ENCODE data around the gene GPANK1. TPM values are rescaled to one million over a fixed set of nuclear protein-coding genes. Genes with fewer than 3 reads are reported as not detected.
A peak's percentile ranks its signal among the peaks of the same experiment; 100 is the strongest.

The GPANK1 gene
- 18.5 and 19.3 TPM in 2 replicates for total RNA-seq (2013; cell fraction: nucleolus; rRNA removed)
- total RNA-seq (2014; rRNA removed) (11.3 and 11.7 TPM in 2 replicates), total RNA-seq (2014; rRNA removed; fragmentation: Illumina TruSeq; extraction: Trizol) (16.2 and 17.1 TPM in 2 replicates), total RNA-seq (2021) (17.1 and 17.9 TPM in 2 replicates), polyA plus RNA-seq (2011; rRNA removed) (14.7 and 14.8 TPM in 2 replicates), polyA plus RNA-seq (2014; fragmentation: Illumina TruSeq; extraction: Trizol) (23.9 and 30.5 TPM in 2 replicates), polyA plus RNA-seq (2014; fragmentation: Nextera tagmentation; extraction: Ambion mirVana) (10 to 100 TPM; 11.9 to 13.0 TPM), polyA plus RNA-seq (2014; rRNA removed) (19.5 and 20.1 TPM in 2 replicates), polyA plus RNA-seq (2016; fragmentation: Nextera tagmentation; extraction: Ambion mirVana) (10 to 100 TPM; 36.0 to 36.3 TPM), polyA minus RNA-seq (2011; rRNA and poly(A)+ RNA removed) (5.7 and 11.7 TPM in 2 replicates), Bru-seq, nascent RNA (percentile 81 among the genes with signal in this experiment), BruChase-seq, experiment 1, labeled RNA remaining after a 6-hour chase (percentile 60 among the genes with signal in this experiment), BruChase-seq, experiment 2, labeled RNA remaining after a 2-hour chase (percentile 70 among the genes with signal in this experiment)
- 7.9 TPM for polyA plus RNA-seq (2011; ENCODE audit: low read depth)
- polyA plus RNA-seq (2011; cell fraction: cytosol; rRNA removed), result 20.3 and 20.7 TPM in 2 replicates
- 14.7 and 15.8 TPM in 2 replicates for polyA plus RNA-seq (2011; cell fraction: nucleus; rRNA removed)
- polyA plus RNA-seq (2012), result 16.4 TPM in 2 replicates
- polyA minus RNA-seq (2011; cell fraction: cytosol; rRNA and poly(A)+ RNA removed), result 1.9 and 6.3 TPM in 2 replicates
- 8.6 and 13.2 TPM in 2 replicates for polyA minus RNA-seq (2011; cell fraction: nucleus; rRNA and poly(A)+ RNA removed)
- long read RNA-seq, experiment 1, partial matches to known transcripts, result 4 of 13 reads
- long read RNA-seq, experiment 1, other reads (novel, unspliced or antisense), result 3 of 13 reads
- long read RNA-seq, experiment 2, partial matches to known transcripts, result 8 of 11 reads
- long read RNA-seq, experiment 2, other reads (novel, unspliced or antisense), result 0 of 11 reads

- Histone ChIP-seq H3K9me3 (replicated peaks; ENCODE audit: control insufficient read depth, insufficient read depth, low read length) (no peaks in the 10 kb centered on the region; the same call in 2 of the 3 replicates), H3K4me2 (ENCODE audit: control insufficient read depth, insufficient read depth) (peak within 1 kb of the TSS; percentile 78), H3K36me3 (ENCODE audit: control insufficient read depth in 2 of 2, insufficient read depth in 2 of 2, low read length in 1 of 2) (peaks cover 11 to 33% of the 10 kb centered on the region in 2 experiments), H3K9ac (ENCODE audit: control insufficient read depth, insufficient read depth, low read length) (peak within 1 kb of the TSS; percentile 89), H3K4me3 (peak within 1 kb of the TSS; percentile 93), H4K20me1 (ENCODE audit: control insufficient read depth, insufficient read depth) (no peaks in the 10 kb centered on the region), H2AFZ (ENCODE audit: control insufficient read depth, low read depth, low read length) (peak within 1 kb of the TSS; percentile 6), H3K27me3 (replicated peaks in 1 of 2; ENCODE audit: control insufficient read depth in 2 of 2, insufficient read depth in 2 of 2, low read length in 1 of 2) (no peaks in the 10 kb centered on the region), H3K27ac (ENCODE audit: control insufficient read depth, insufficient read depth) (peak within 1 kb of the TSS; percentile 94), H3K79me2 (ENCODE audit: control insufficient read depth, insufficient read depth, low read length) (peaks cover 57% of the 10 kb centered on the region), H3K4me1 (ENCODE audit: control insufficient read depth, insufficient read depth, low read length) (peaks cover 37% of the 10 kb centered on the region)
- in situ Hi-C loops (cut with MboI) (no loop called here), intact Hi-C loops (cut with micrococcal nuclease; ENCODE audit: unreplicated experiment) (loop anchor here (1.0 to 5.0 kb wide), 3 partner anchors 45 to 167 kb away; partner anchors contain the start of genes CLIC1 and PRRC2A)
- FAIRE-seq (peak; percentile 96), DNase-seq (ENCODE audit: low read depth, low spot score) (peak; percentile 87), ATAC-seq (peak; percentile 67)
- RAD21 ChIA-PET (ENCODE audit: unreplicated experiment), result interaction anchor here (0.8 to 1.6 kb wide), 7 partner anchors 13 to 171 kb away, joined by 3 to 8 read pairs (median 5); partner anchors contain the start of genes AIF1, BAG6, NCR3 and TNF
- SMC1A ChIA-PET (ENCODE audit: uncharacterized antibody, unreplicated experiment), result interaction anchor here (1.0 to 2.6 kb wide), 5 partner anchors 11 to 114 kb away, joined by 3 to 31 read pairs (median 3); partner anchors contain the start of genes APOM and BAG6
- CTCF ChIA-PET, result interaction anchor here (0.8 to 2.3 kb wide), 3 partner anchors 10 to 67 kb away, joined by 3 to 15 read pairs (median 5); partner anchors contain the start of gene BAG6
- under 1% methylated on average over 39 of the region's 39 CpGs for WGBS (ENCODE audit: insufficient coverage, insufficient replicate concordance, low lambda C conversion rate, missing lambda C conversion rate)
- no TSS peak for BruUV-seq (replicated peaks)
- POLR2A ChIA-PET, result interaction anchor here (0.6 to 5.9 kb wide), 20 partner anchors 12 to 295 kb away, joined by 3 to 107 read pairs (median 4); partner anchors contain the start of genes ABHD16A, APOM, BAG6 and DDX39B
- TF ChIP-seq SREBF2 (IDR thresholded peaks at IDR 0.05; ENCODE audit: low read length), result no peak
- TF ChIP-seq TCF12 (IDR thresholded peaks at IDR 0.05; ENCODE audit: low read depth, low read length), result peak; percentile 27; the same call in 1 of the 2 replicates
- TF ChIP-seq YY1 (IDR thresholded peaks at IDR 0.05; ENCODE audit: low read depth, low read length), result peak; percentile 98
- TF ChIP-seq RUNX3 (IDR thresholded peaks at IDR 0.05; ENCODE audit: low read length), result peak; percentile 96
- no peak for TF ChIP-seq NR2C2 (IDR thresholded peaks at IDR 0.05; ENCODE audit: borderline replicate concordance, control insufficient read depth, insufficient read length, low read depth)
- TF ChIP-seq MXI1 (IDR thresholded peaks at IDR 0.05; ENCODE audit: low read depth, low read length), result peak; percentile 58; the same call in 1 of the 2 replicates
- TF ChIP-seq PAX5 (IDR thresholded peaks at IDR 0.05; ENCODE audit: borderline replicate concordance, low read depth, low read length), result peak; percentile 29; the same call in 1 of the 2 replicates
- TF ChIP-seq POLR2AphosphoS5 (IDR thresholded peaks at IDR 0.05; ENCODE audit: low read length), result peak; percentile 83
- peak; percentile 99; the same call in 1 of the 2 replicates for TF ChIP-seq RB1 (IDR thresholded peaks at IDR 0.05; ENCODE audit: borderline replicate concordance)
- TF ChIP-seq RAD21 (IDR thresholded peaks at IDR 0.05; ENCODE audit: insufficient read depth, low read depth, low read length), result no peak
- no peak for TF ChIP-seq PBX3 (IDR thresholded peaks at IDR 0.05; ENCODE audit: insufficient replicate concordance, low read depth, low read length)
- TF ChIP-seq EZH2 (IDR thresholded peaks at IDR 0.05; ENCODE audit: borderline replicate concordance, control insufficient read depth, low read depth, low read length), result no peak
- TF ChIP-seq STAT1 (conservative IDR thresholded peaks at IDR 0.05), result no peak
- no peak for TF ChIP-seq IRF4 (IDR thresholded peaks at IDR 0.05; ENCODE audit: low read depth, low read length)
- no peak for TF ChIP-seq USF1 (IDR thresholded peaks at IDR 0.05; ENCODE audit: borderline replicate concordance, extremely low read length, insufficient read depth, low read depth, low read length)
- TF ChIP-seq NR2C1 (IDR thresholded peaks at IDR 0.05), result no peak
- TF ChIP-seq MYC (IDR thresholded peaks at IDR 0.05; ENCODE audit: insufficient read depth, insufficient read length, insufficient replicate concordance, low read length, severe bottlenecking), result no peak
These were observed at the start of gene GPANK1 for GRCh38 chr6:31664790-31665500. GPANK1 (minus strand) TSS chr6:31664997; CDS start chr6:31664478, 519 bp downstream.

All from GM12878 (cell line).